GM21825 (cell line): ENCODE data around the gene MRPS15.

ENCODE experiments used
- ATAC-seq: cut with Tn5 transposase; IDR thresholded peaks from one replicate; pipeline ENCODE4 v1.9.1; 2021; ENCODE audit warnings: mild to moderate bottlenecking, moderate library complexity; ENCODE audit not compliant: unreplicated experiment

The MRPS15 gene

GRCh38 chr1:36421649-36422048 lies 42.5 kb downstream of the MRPS15 start:
- no peak for ATAC-seq

GRCh38 chr1:36420836-36421317 lies 43.3 kb downstream of the MRPS15 start:
- peak; percentile 70 for ATAC-seq

DNA sequence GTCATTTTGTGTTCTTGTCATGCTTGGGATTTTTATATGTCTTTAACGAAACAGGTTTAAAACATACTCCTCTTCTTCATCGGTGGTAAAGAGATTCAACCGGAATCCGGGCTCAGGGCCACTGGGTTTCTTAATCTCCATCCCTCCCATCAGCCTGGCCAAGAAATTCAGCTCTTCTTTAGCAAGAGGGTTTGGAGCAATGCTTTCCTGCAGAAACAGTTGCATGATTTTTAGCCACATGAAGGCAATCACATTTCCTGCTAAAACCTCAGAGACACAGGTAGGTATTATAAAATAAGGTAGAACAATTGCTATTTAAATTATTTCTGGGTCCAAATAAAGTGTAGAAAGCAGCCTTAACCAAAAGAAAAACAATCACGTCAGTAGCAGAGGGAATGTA lies 43.8 kb downstream of the MRPS15 start:
- no peak for ATAC-seq

GRCh38 chr1:36419569-36419968 lies 44.6 kb downstream of the MRPS15 start:
- no peak for ATAC-seq

- no peak for ATAC-seq
These were observed 45.0 kb downstream of the MRPS15 start for GRCh38 chr1:36419140-36419539.

DNA sequence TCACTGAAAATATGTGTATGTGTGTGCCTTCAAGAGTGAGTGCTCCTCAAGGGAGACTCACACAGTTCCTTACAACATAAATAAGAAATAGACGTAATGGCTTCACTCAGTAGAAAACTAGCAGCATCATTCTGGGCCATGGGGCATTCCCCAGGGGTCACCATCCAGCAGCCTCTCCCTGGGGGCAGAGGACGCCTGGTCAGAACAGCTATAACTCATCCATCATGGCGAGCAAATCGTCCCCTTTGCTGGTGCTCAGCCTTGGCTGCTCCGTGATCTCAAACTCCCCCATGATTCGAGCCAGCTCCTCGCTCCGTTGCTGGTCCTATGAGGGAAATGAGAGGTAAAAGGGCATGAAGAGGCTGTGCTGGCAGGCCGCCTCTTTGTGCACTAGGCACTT lies 46.3 kb downstream of the MRPS15 start:
- no peak for ATAC-seq

DNA sequence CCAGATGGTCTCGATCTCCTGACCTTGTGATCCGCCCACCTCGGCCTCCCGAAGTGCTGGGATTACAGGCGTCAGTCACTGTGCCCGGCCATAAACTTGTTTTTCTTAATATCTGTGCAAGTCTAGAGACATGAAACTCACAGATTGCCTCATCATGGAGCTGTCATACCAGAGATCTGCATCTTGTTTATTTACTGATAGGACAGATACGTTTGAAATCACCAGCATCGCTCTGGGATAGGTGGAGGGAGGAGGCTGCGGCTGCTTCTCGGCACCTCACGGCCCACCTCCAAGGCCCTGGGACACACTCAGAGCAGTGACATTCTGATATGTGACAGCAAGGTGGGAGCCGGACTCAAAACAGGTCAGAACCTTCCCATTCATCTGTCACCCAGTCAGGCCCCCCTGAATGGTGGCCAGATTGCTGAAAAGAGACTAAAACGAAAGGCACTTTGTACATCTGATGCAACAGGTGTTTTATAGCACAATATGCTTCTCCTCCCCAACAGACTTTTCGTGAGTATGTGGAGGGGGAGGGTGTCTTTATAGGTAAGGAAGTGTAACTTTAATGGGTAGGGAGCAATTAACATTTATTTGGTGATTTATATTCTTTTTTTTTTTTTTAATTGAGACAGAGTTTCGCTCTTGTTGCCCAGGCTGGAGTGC lies 48.4 kb downstream of the MRPS15 start:
- no peak for ATAC-seq

DNA sequence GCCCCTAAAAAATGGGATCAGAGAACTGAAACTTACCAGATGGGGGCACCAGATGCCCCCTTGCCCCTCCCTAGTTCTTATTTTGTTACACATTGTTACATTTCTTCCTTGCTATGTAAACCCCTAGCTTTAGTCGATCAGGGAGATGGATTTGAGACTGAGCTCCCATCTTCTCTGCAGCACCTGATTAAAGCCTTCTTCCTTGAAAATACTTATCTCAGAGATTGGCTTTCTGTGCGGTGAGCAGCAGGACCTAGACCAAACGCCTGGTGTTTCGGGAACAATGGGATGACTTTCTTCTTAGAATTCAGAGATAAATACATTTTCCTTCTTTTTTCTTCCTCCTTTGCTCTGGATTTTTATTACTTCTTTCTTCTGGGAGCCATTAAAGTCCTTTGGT lies 49.8 kb downstream of the MRPS15 start:
- ATAC-seq = no peak

- no peak for ATAC-seq
These were observed 52.2 kb downstream of the MRPS15 start for GRCh38 chr1:36411674-36412648.

DNA sequence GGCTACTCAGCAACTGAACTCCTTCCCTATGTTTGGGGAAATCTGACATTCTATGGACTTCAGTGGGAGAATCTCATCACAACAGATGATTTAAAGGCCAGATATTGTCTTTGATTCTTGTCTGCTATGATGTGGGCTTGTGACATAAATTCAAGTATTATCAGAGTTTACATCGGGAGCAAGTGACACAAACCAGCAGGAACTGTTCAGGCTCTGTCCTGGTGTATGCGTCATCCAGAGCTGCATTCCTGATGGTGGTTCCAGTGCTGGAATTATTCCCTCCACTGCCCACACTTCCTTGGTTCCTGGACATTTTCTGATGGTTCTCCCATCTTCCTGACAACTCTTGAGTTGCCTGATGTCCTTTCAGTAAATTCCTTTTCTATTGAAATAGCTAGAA lies 55.7 kb downstream of the MRPS15 start:
- no peak for ATAC-seq

- no peak for ATAC-seq
These were observed 57.7 kb downstream of the MRPS15 start for GRCh38 chr1:36406440-36406839.
